Heart left ventricle (tissue), 16 donors: ENCODE measurements around the gene PINK1. TPM values are rescaled to one million over a fixed set of nuclear protein-coding genes. Genes with fewer than 3 reads are reported as not detected.

ENCODE experiments used
- ATAC-seq, 4 donors: fragments of 200-7000 bp; cut with Tn5 transposase; one replicate each; pipeline ENCODE4 v1.9.1; 2020 to 2022; ENCODE audit warnings: moderate library complexity in 4 of 4, mild to moderate bottlenecking in 3 of 4, moderate number of reproducible peaks in 1 of 4
- DNase-seq, 5 donors: peaks; one replicate each; pipeline ENCODE4 v3.0.0-alpha.2; 2020
- H3K27ac ChIP-seq, 12 donors: fragments of 200-600 bp; sonication (generic) in 4 of 12; one replicate each; pipeline versions ENCODE4 v1.5.0 to v1.8.0; 2016 to 2022; ENCODE audit warnings: mild to moderate bottlenecking in 2 of 12
- H3K27me3 ChIP-seq, 9 donors: fragments of 200-600 bp; sonication (generic) in 2 of 9; one replicate each; pipeline versions ENCODE4 v1.5.1 to v1.8.0; 2016 to 2022; ENCODE audit warnings: mild to moderate bottlenecking in 3 of 9
- H3K36me3 ChIP-seq, 9 donors: fragments of 200-600 bp; sonication (generic) in 2 of 9; one replicate each; pipeline versions ENCODE4 v1.5.0 to v1.8.0; 2018 to 2022; ENCODE audit warnings: mild to moderate bottlenecking in 2 of 9
- H3K4me1 ChIP-seq, 12 donors: fragments of 200-600 bp; sonication (generic) in 4 of 12; one replicate each; pipeline versions ENCODE4 v1.5.0 to v1.8.0; 2016 to 2022; ENCODE audit warnings: mild to moderate bottlenecking in 3 of 12
- H3K4me3 ChIP-seq, 12 donors: fragments of 200-600 bp; sonication (generic) in 4 of 12; one replicate each; pipeline versions ENCODE4 v1.5.0 to v1.8.0; 2017 to 2022; ENCODE audit warnings: mild to moderate bottlenecking in 9 of 12, moderate library complexity in 4 of 12
- H3K9me3 ChIP-seq, 12 donors: fragments of 200-600 bp; sonication (generic) in 4 of 12; one replicate each; pipeline versions ENCODE4 v1.5.0 to v1.8.0; 2016 to 2022; ENCODE audit warnings: mild to moderate bottlenecking in 1 of 12
- POLR2A ChIP-seq, 2 donors: fragments of 450-650 bp; IDR thresholded peaks; one replicate each; pipeline ENCODE4 v1.6.1; 2017; ENCODE audit warnings: antibody characterized with exemption in 2 of 2, mild to moderate bottlenecking in 2 of 2, moderate library complexity in 2 of 2
- WGBS, 4 donors: extraction: QIAGEN DNeasy Blood & Tissue Kit in 2 of 4; methylation state at CpG; one replicate each; pipeline versions ENCODE4 v1.1.5 to v1.1.7; 2013 to 2018; 5-methylcytosine and 5-hydroxymethylcytosine counted together
- intact Hi-C, 10 donors: fragments of 100-400 bp; cut with DNase I; formaldehyde crosslinking; loops; one replicate each; pipeline versions ENCODE4 v1.11.1 to v1.14.2; 2022
- polyA plus RNA-seq, 2 donors: library from polyadenylated mRNA; stranded (reverse); fragments of 200-250 nt; gene quantifications; one replicate each; pipeline ENCODE4 v1.2.3, GENCODE V29; 2013
- total RNA-seq, 9 donors: library from RNA; depleted of rRNA in 2 of 9; stranded (reverse); fragments of >200 nt in 2 of 9; fragmentation: NEBNext Ultra II Directional in 3 of 9; extraction: Animal tissue kit (Norgen Biotek cat#: 25700) in 3 of 9; gene quantifications; one replicate each; pipeline versions ENCODE4 v1.1.0 to v1.2.4, GENCODE V29; 2016 to 2023
- TF ChIP-seq, protein P1 (sequence below), 12 donors: fragments of 200-600 bp; sonication (generic) in 4 of 12; IDR thresholded peaks; one replicate each; pipeline versions ENCODE4 v1.5.0 to v1.8.0; 2018 to 2022; ENCODE audit warnings: antibody characterized with exemption in 12 of 12, mild to moderate bottlenecking in 5 of 12
- donor health status: ischemic (EF 13 %, LVEDD 7.1; RV severe dilation, severe dysfunction).
- donor health status: healthy with polysubstance abuse.
- donor health status: DM: no; HTN: yes; CAD: no.
- donor health status: DM: no; HTN: no; CAD: no.
- donor health status: ischemic (EF 25% LVEDD 6.9; RV normal size, moderate dysfunction).
- donor health status: ischemic (EF 25% LVEDD 5.7; RV mildly dilated, moderate dysfunction).
- donor health status: healthy.
- donor health status: DM: yes; HTN: yes; CAD: no.
- donor health status: ischemic (EF 35%, LVEDD 5.7; RV mildly dilated, moderate dysfunction).
- donor health status: nonischemic (EF 11% LVEDD 7.7; RV severe dilation, severe dysfunction).
- donor health status: DM: yes; HTN: yes; CAD: no.
- donor health status: PGD.
- donor health status: ischemic (EF 29% LVEDD 5.4; RV normal size, mild dysfunction).
- donor health status: nonischemic (EF 23%, LVEDD 6.1; RV moderate dilation, normal function).

PINK1 gene
- total and polyA plus RNA-seq, 11 donors = 147 to 418 (median 258) TPM

DNA sequence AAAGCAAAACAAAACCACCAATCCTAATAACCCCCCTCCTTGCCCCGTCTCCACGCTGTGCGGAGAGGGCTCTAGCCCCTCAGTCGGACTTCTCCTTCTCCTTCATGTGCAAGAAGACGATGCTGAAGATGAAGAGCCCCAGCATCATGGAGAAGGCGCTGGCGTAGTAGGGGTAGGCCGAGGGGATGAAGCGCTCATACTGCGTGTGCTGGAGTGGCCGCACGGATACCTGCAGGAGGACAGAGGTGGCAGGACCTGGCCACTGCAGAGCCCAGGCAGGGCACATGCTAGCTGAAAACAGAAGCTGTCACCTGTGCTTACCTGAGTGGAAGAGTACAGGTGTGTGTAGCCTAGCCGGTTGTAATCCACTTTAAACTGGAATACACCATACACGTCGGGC lies 19.0 kb downstream of the PINK1 start:
- ATAC-seq (peak in 1 of 4 donors; percentile 3), DNase-seq (peak in 1 of 5 donors; percentile 33)
- Histone ChIP-seq H3K27ac (no peak overlapping the region), H3K4me3 (no peak overlapping the region), H3K36me3 (peaks cover 3 to 100% (median 98%) of the 10 kb centered on the region in 9 donors), H3K27me3 (no peaks in the 10 kb centered on the region), H3K9me3 (no peaks in the 10 kb centered on the region), H3K4me1 (peaks cover 0 to 12% (median 2%) of the 10 kb centered on the region in 12 donors)
- no peak for TF ChIP-seq POLR2A (IDR thresholded peaks at IDR 0.05)
- TF ChIP-seq, protein P1, sequence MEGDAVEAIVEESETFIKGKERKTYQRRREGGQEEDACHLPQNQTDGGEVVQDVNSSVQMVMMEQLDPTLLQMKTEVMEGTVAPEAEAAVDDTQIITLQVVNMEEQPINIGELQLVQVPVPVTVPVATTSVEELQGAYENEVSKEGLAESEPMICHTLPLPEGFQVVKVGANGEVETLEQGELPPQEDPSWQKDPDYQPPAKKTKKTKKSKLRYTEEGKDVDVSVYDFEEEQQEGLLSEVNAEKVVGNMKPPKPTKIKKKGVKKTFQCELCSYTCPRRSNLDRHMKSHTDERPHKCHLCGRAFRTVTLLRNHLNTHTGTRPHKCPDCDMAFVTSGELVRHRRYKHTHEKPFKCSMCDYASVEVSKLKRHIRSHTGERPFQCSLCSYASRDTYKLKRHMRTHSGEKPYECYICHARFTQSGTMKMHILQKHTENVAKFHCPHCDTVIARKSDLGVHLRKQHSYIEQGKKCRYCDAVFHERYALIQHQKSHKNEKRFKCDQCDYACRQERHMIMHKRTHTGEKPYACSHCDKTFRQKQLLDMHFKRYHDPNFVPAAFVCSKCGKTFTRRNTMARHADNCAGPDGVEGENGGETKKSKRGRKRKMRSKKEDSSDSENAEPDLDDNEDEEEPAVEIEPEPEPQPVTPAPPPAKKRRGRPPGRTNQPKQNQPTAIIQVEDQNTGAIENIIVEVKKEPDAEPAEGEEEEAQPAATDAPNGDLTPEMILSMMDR (IDR thresholded peaks at IDR 0.05) = no peak
- 91 to 97% (median 95%) methylated on average over 15 of the region's 15 CpGs for WGBS, 4 donors
- intact Hi-C loops = no loop called here

GRCh38 chr1:20654104-20654690 lies 20.9 kb downstream of the PINK1 start:
- ATAC-seq = peak; percentile 29 to 61 (median 54)
- intact Hi-C loops = no loop called here
- Histone ChIP-seq H3K4me3 (no peak overlapping the region), H3K9me3 (no peaks in the 10 kb centered on the region), H3K36me3 (peaks cover 3 to 100% (median 85%) of the 10 kb centered on the region in 9 donors), H3K27me3 (no peaks in the 10 kb centered on the region), H3K4me1 (peaks cover 0 to 26% (median 15%) of the 10 kb centered on the region in 12 donors), H3K27ac (peak overlapping the region in 4 of 12 donors; percentile 28 to 54 (median 42))
- 69 to 80% (median 74%) methylated on average over 17 to 20 of the region's 20 CpGs for WGBS, 4 donors
- peak in 4 of 5 donors; percentile 35 to 80 (median 52) for DNase-seq
- TF ChIP-seq, protein P1 (IDR thresholded peaks at IDR 0.05) = peak in 1 of 12 donors; percentile 10
- no peak for TF ChIP-seq POLR2A (IDR thresholded peaks at IDR 0.05)

DNA sequence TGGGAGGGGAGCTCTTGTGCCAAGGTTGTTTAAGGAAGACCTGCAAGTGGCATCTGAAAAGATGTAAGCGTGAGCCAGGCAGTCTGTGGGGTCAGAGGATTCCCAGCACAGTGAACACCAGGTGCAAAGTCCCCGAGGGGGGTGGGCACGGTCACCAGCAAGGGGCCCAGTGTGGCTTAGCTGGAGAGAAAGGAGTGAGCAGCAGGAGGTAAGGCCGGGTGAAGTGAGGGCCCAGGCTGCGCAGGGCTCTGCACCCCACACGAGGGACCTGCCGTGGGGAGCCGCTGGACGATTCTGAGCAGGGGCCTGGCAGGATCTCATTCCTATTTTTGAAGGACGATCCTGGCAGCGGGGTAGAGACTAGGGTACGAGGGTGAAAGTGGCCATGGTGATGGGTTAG lies 23.8 kb downstream of the PINK1 start:
- Histone ChIP-seq H3K4me1 (peaks cover 4 to 45% (median 31%) of the 10 kb centered on the region in 12 donors), H3K27me3 (no peaks in the 10 kb centered on the region), H3K9me3 (no peaks in the 10 kb centered on the region), H3K4me3 (no peak overlapping the region), H3K27ac (peak overlapping the region in 1 of 12 donors; percentile 76), H3K36me3 (peaks cover 3 to 77% (median 57%) of the 10 kb centered on the region in 9 donors)
- intact Hi-C loops = no loop called here
- no peak for TF ChIP-seq POLR2A (IDR thresholded peaks at IDR 0.05)
- TF ChIP-seq, protein P1 (IDR thresholded peaks at IDR 0.05) = no peak
- DNase-seq (no peak), ATAC-seq (no peak)
- 84 to 92% (median 89%) methylated on average over 12 of the region's 12 CpGs for WGBS, 4 donors

- Histone ChIP-seq H3K4me1 (peaks cover 4 to 52% (median 36%) of the 10 kb centered on the region in 12 donors), H3K27ac (peak overlapping the region; percentile 18 to 81 (median 54)), H3K27me3 (no peaks in the 10 kb centered on the region), H3K9me3 (no peaks in the 10 kb centered on the region), H3K36me3 (peaks cover 0 to 63% (median 44%) of the 10 kb centered on the region in 9 donors), H3K4me3 (peak overlapping the region in 2 of 12 donors; percentile 10 to 12)
- intact Hi-C loops = no loop called here
- WGBS, 4 donors = 59 to 68% (median 66%) methylated on average over 16 of the region's 16 CpGs
- DNase-seq = peak in 1 of 5 donors; percentile 26
- TF ChIP-seq, protein P1 (IDR thresholded peaks at IDR 0.05) = no peak
- no peak for TF ChIP-seq POLR2A (IDR thresholded peaks at IDR 0.05)
- no peak for ATAC-seq
Measured at GRCh38 chr1:20658166-20658915, 25.1 kb downstream of the PINK1 start.
